H9 (cell line): ENCODE measurements around the gene TAS2R50. TPM values are rescaled to one million over a fixed set of nuclear protein-coding genes. Genes with fewer than 3 reads are reported as not detected.

Experiments used
- DNase-seq: peaks from one replicate; pipeline ENCODE4 v3.0.0-alpha.2; 2017
- H2AFZ ChIP-seq: one replicate; pipeline ENCODE4 v1.6.1; 2013; ENCODE audit warnings: mild to moderate bottlenecking, low read length, control low read depth, moderate library complexity
- H2AK5ac ChIP-seq: 2 replicates; pipeline ENCODE4 v1.6.1; 2013; ENCODE audit warnings: low read length, control low read depth, mixed read lengths; ENCODE audit not compliant: insufficient read length
- H2BK120ac ChIP-seq: one replicate; pipeline ENCODE4 v1.6.1; 2013; ENCODE audit warnings: low read depth, mild to moderate bottlenecking, low read length, control low read depth, inconsistent platforms; ENCODE audit not compliant: poor library complexity, severe bottlenecking
- H2BK12ac ChIP-seq: 2 replicates; pipeline ENCODE4 v1.6.1; 2013; ENCODE audit warnings: low read length, control low read depth, mixed read lengths, low read depth; ENCODE audit not compliant: insufficient read length
- H2BK15ac ChIP-seq: 2 replicates; pipeline ENCODE4 v1.6.1; 2013; ENCODE audit warnings: low read depth, low read length, control low read depth
- H2BK20ac ChIP-seq: one replicate; pipeline ENCODE4 v1.6.1; 2013; ENCODE audit warnings: low read depth, mild to moderate bottlenecking, low read length, control low read depth, inconsistent platforms; ENCODE audit not compliant: poor library complexity, severe bottlenecking
- H2BK5ac ChIP-seq: 2 replicates; pipeline ENCODE4 v1.6.1; 2013; ENCODE audit warnings: low read length, control low read depth, mixed read lengths; ENCODE audit not compliant: insufficient read length
- H3K14ac ChIP-seq: 2 replicates; pipeline ENCODE4 v1.6.1; 2013; ENCODE audit warnings: low read length, control low read depth; ENCODE audit not compliant: insufficient read depth
- H3K18ac ChIP-seq: 2 replicates; pipeline ENCODE4 v1.6.1; 2013; ENCODE audit warnings: low read depth, mild to moderate bottlenecking, mixed read lengths, low read length, control low read depth; ENCODE audit not compliant: insufficient read length
- H3K23ac ChIP-seq: 2 replicates; pipeline ENCODE4 v1.6.1; 2013; ENCODE audit warnings: low read length, control low read depth, mixed read lengths, low read depth; ENCODE audit not compliant: insufficient read length
- H3K23me2 ChIP-seq: 2 replicates; pipeline ENCODE4 v1.6.1; 2013; ENCODE audit warnings: low read depth, mild to moderate bottlenecking, mixed read lengths, low read length, control low read depth; ENCODE audit not compliant: insufficient read length, poor library complexity, severe bottlenecking
- H3K27ac ChIP-seq: 2 replicates; pipeline ENCODE4 v1.5.1; 2013; ENCODE audit warnings: low read length, control low read depth, mixed read lengths, low read depth; ENCODE audit not compliant: insufficient read length
- H3K27me3 ChIP-seq: 2 replicates; pipeline ENCODE4 v1.6.1; 2013; ENCODE audit warnings: low read length, control low read depth, inconsistent platforms; ENCODE audit not compliant: insufficient read depth
- H3K4ac ChIP-seq: 2 replicates; pipeline ENCODE4 v1.6.1; 2013; ENCODE audit warnings: low read depth, mild to moderate bottlenecking, control low read depth, inconsistent platforms, low read length, moderate library complexity
- H3K4me1 ChIP-seq: 2 replicates; pipeline ENCODE4 v1.6.1; 2013; ENCODE audit warnings: low read length, control low read depth, inconsistent platforms; ENCODE audit not compliant: insufficient read depth
- H3K4me2 ChIP-seq: 2 replicates; pipeline ENCODE4 v1.6.1; 2013; ENCODE audit warnings: low read length, control low read depth, mixed read lengths; ENCODE audit not compliant: insufficient read length, insufficient read depth
- H3K56ac ChIP-seq: 2 replicates; pipeline ENCODE4 v1.6.1; 2013; ENCODE audit warnings: low read depth, mild to moderate bottlenecking, mixed read lengths, low read length, control low read depth; ENCODE audit not compliant: insufficient read length
- H3K79me1 ChIP-seq: 2 replicates; pipeline ENCODE4 v1.6.1; 2013; ENCODE audit warnings: low read depth, mild to moderate bottlenecking, moderate library complexity, low read length, control low read depth, inconsistent platforms; ENCODE audit not compliant: insufficient read depth, poor library complexity, severe bottlenecking
- H3K79me2 ChIP-seq: 2 replicates; pipeline ENCODE4 v1.6.1; 2013; ENCODE audit warnings: low read length, control low read depth, inconsistent platforms; ENCODE audit not compliant: insufficient read depth
- H3K9ac ChIP-seq: 2 replicates; pipeline ENCODE4 v1.6.1; 2013; ENCODE audit warnings: low read length, control low read depth, mixed read lengths; ENCODE audit not compliant: insufficient read length; ENCODE audit errors: extremely low read depth
- H3K9me3 ChIP-seq: one replicate; pipeline ENCODE4 v1.6.1; 2013; ENCODE audit warnings: low read depth, low read length, inconsistent platforms; ENCODE audit not compliant: control insufficient read depth
- H3T11ph ChIP-seq: one replicate; pipeline ENCODE4 v1.6.1; 2013; ENCODE audit warnings: mild to moderate bottlenecking, low read length, control low read depth, inconsistent platforms
- H4K20me1 ChIP-seq: one replicate; pipeline ENCODE4 v1.6.1; 2013; ENCODE audit not compliant: control insufficient read depth, insufficient read length, insufficient read depth
- H4K5ac ChIP-seq: 2 replicates; pipeline ENCODE4 v1.6.1; 2013; ENCODE audit warnings: low read depth, mild to moderate bottlenecking, mixed read lengths, low read length, control low read depth; ENCODE audit not compliant: insufficient read length
- H4K8ac ChIP-seq: replicated peaks from 2 replicates; pipeline ENCODE4 v1.6.1; 2013; ENCODE audit warnings: low read length, control low read depth, mixed read lengths, low read depth; ENCODE audit not compliant: insufficient read length
- H4K91ac ChIP-seq: 2 replicates; pipeline ENCODE4 v1.6.1; 2013; ENCODE audit warnings: low read depth, mild to moderate bottlenecking, moderate library complexity, mixed read lengths, low read length, control low read depth; ENCODE audit not compliant: insufficient read length
- H3K27ac Mint-ChIP-seq, 3 experiments: 2 replicates in 2 of 3; 3 replicates in 1 of 3; pipeline ENCODE4 v1.8.0; 2020 to 2021; ENCODE audit warnings: mixed read lengths in 3 of 3, mild to moderate bottlenecking in 1 of 3, moderate library complexity in 1 of 3
- H3K27me3 Mint-ChIP-seq: 2 replicates; pipeline ENCODE4 v1.8.0; 2021; ENCODE audit warnings: low read depth, mild to moderate bottlenecking, moderate library complexity, mixed read lengths
- H3K36me3 Mint-ChIP-seq, 3 experiments: 2 replicates in 2 of 3; 3 replicates in 1 of 3; pipeline ENCODE4 v1.8.0; 2020 to 2021; ENCODE audit warnings: low read depth in 3 of 3, mixed read lengths in 3 of 3; ENCODE audit not compliant: insufficient read depth in 1 of 3
- H3K4me1 Mint-ChIP-seq, 2 experiments: 2 replicates each; pipeline ENCODE4 v1.8.0; 2020; ENCODE audit warnings: mixed read lengths in 2 of 2
- H3K4me3 Mint-ChIP-seq, 2 experiments: 2 replicates in 1 of 2; 3 replicates in 1 of 2; pipeline ENCODE4 v1.8.0; 2020 to 2021; ENCODE audit warnings: mild to moderate bottlenecking in 2 of 2, mixed read lengths in 2 of 2, moderate library complexity in 1 of 2
- H3K9me3 Mint-ChIP-seq, 2 experiments: 2 replicates in 1 of 2; 3 replicates in 1 of 2; pipeline ENCODE4 v1.8.0; 2020; ENCODE audit warnings: mild to moderate bottlenecking in 2 of 2, mixed read lengths in 2 of 2, moderate library complexity in 1 of 2
- CTCF ChIP-seq: fragments of 200-600 bp; sonication (generic); conservative IDR thresholded peaks from 3 replicates; pipeline ENCODE4 v1.8.0; 2021; ENCODE audit warnings: antibody characterized with exemption, mild to moderate bottlenecking
- whole genome bisulfite sequencing: extraction: QIAGEN DNeasy Blood & Tissue Kit; methylation state at CpG from one replicate; pipeline ENCODE4 v1.1.7; 2013; ENCODE audit warnings: missing lambda C conversion rate, low lambda C conversion rate, mixed read lengths; ENCODE audit not compliant: insufficient read length; ENCODE audit errors: extremely low coverage; 5-methylcytosine and 5-hydroxymethylcytosine counted together
- total RNA-seq: library from RNA; stranded (reverse); gene quantifications from 2 replicates; pipeline ENCODE4 v1.2.1, GENCODE V29; 2021

Gene TAS2R50
- total RNA-seq, 1 experiment from 2014 or later = 0.77 TPM

GRCh38 chr12:10936506-10936905, 50.2 kb downstream of the TAS2R50 start:
- no peak overlapping the region for H3K14ac ChIP-seq
- H3K23me2 ChIP-seq = no peaks in the 10 kb centered on the region
- no peak overlapping the region for H2BK12ac ChIP-seq
- no peak overlapping the region for H4K91ac ChIP-seq
- no peak overlapping the region for H2AK5ac ChIP-seq
- no peak overlapping the region for H3K27ac Mint-ChIP-seq
- no peak overlapping the region for H3K27ac ChIP-seq
- TF ChIP-seq CTCF = no peak
- no peak overlapping the region for H2BK120ac ChIP-seq
- H3K9me3 ChIP-seq = no peaks in the 10 kb centered on the region
- H3K9me3 Mint-ChIP-seq = no peaks in the 10 kb centered on the region; a peak in 1 of 5 replicates
- H3K36me3 Mint-ChIP-seq = peaks cover under 1 to 1% (median under 1%) of the 10 kb centered on the region in 3 experiments; a peak in 2 of 7 replicates
- H3K79me1 ChIP-seq = no peaks in the 10 kb centered on the region
- no peak overlapping the region for H3K4ac ChIP-seq
- no peaks in the 10 kb centered on the region for H3K79me2 ChIP-seq
- no peak overlapping the region for H2BK15ac ChIP-seq
- no peak overlapping the region for H4K8ac ChIP-seq
- peaks cover 5 to 13% of the 10 kb centered on the region in 2 experiments for H3K4me1 Mint-ChIP-seq
- WGBS = no CpG with 5 or more reads among the region's 1 CpG
- H3K23ac ChIP-seq = no peak overlapping the region
- no peak for DNase-seq
- no peaks in the 10 kb centered on the region for H3K4me1 ChIP-seq
- H3K56ac ChIP-seq = no peak overlapping the region
- no peak overlapping the region for H2AFZ ChIP-seq
- no peak overlapping the region for H3K9ac ChIP-seq
- no peak overlapping the region for H2BK5ac ChIP-seq
- H3K18ac ChIP-seq = no peak overlapping the region
- H3K4me3 Mint-ChIP-seq = no peak overlapping the region
- no peaks in the 10 kb centered on the region for H3K27me3 Mint-ChIP-seq
- no peak overlapping the region for H2BK20ac ChIP-seq
- H4K5ac ChIP-seq = no peak overlapping the region
- H3T11ph ChIP-seq = no peak overlapping the region
- no peaks in the 10 kb centered on the region for H3K27me3 ChIP-seq
- no peak overlapping the region for H3K4me2 ChIP-seq
- H4K20me1 ChIP-seq = no peaks in the 10 kb centered on the region

Other genes starting within 250 kb of the TAS2R50 start
- not detected in 2 replicates for gene TAS2R7, start 184.3 kb downstream of the TAS2R50 start, total RNA-seq
- gene TAS2R8, start 179.6 kb downstream of the TAS2R50 start, total RNA-seq = not detected in 2 replicates
- gene TAS2R9, start 176.7 kb downstream of the TAS2R50 start, total RNA-seq = not detected in 2 replicates
- gene TAS2R10, start 160.6 kb downstream of the TAS2R50 start, total RNA-seq = 0.22 TPM in 2 replicates
- gene PRR4, start 137.4 kb downstream of the TAS2R50 start, total RNA-seq = 1.9 and 4.3 TPM in 2 replicates
- 14.9 and 15.8 TPM in 2 replicates for gene PRH1, start 102.7 kb downstream of the TAS2R50 start, total RNA-seq
- gene TAS2R13, start 77.3 kb downstream of the TAS2R50 start, total RNA-seq = 0.50 and 0.75 TPM in 2 replicates
- gene PRH2, start 57.7 kb downstream of the TAS2R50 start, total RNA-seq = not detected in 2 replicates
- gene TAS2R14, start 47.6 kb downstream of the TAS2R50 start, total RNA-seq = 1.9 and 2.1 TPM in 2 replicates
- 0.88 and 1.3 TPM in 2 replicates for gene TAS2R20, start 11.4 kb upstream of the TAS2R50 start, total RNA-seq
- 1.7 and 2.6 TPM in 2 replicates for gene TAS2R19, start 35.7 kb upstream of the TAS2R50 start, total RNA-seq
- gene TAS2R31, start 44.5 kb upstream of the TAS2R50 start, total RNA-seq = 1.7 and 2.3 TPM in 2 replicates
- 0.88 and 1.2 TPM in 2 replicates for gene TAS2R46, start 75.4 kb upstream of the TAS2R50 start, total RNA-seq
- 0.48 and 0.59 TPM in 2 replicates for gene TAS2R43, start 105.4 kb upstream of the TAS2R50 start, total RNA-seq
- 1.5 and 2.0 TPM in 2 replicates for gene TAS2R30, start 147.7 kb upstream of the TAS2R50 start, total RNA-seq
- 12.2 and 12.7 TPM in 2 replicates for gene SMIM10L1, start 184.3 kb upstream of the TAS2R50 start, total RNA-seq
- gene TAS2R42, start 200.0 kb upstream of the TAS2R50 start, total RNA-seq = not detected in 2 replicates